ENCODE data around the gene EVI5L. TPM values are rescaled to one million over a fixed set of nuclear protein-coding genes. Genes with fewer than 3 reads are reported as not detected.

EVI5L gene
- total and polyA plus RNA-seq, 2 of the 4 experiments (the other 2 are of a cell fraction) = 12.7 to 14.6 TPM

DNA sequence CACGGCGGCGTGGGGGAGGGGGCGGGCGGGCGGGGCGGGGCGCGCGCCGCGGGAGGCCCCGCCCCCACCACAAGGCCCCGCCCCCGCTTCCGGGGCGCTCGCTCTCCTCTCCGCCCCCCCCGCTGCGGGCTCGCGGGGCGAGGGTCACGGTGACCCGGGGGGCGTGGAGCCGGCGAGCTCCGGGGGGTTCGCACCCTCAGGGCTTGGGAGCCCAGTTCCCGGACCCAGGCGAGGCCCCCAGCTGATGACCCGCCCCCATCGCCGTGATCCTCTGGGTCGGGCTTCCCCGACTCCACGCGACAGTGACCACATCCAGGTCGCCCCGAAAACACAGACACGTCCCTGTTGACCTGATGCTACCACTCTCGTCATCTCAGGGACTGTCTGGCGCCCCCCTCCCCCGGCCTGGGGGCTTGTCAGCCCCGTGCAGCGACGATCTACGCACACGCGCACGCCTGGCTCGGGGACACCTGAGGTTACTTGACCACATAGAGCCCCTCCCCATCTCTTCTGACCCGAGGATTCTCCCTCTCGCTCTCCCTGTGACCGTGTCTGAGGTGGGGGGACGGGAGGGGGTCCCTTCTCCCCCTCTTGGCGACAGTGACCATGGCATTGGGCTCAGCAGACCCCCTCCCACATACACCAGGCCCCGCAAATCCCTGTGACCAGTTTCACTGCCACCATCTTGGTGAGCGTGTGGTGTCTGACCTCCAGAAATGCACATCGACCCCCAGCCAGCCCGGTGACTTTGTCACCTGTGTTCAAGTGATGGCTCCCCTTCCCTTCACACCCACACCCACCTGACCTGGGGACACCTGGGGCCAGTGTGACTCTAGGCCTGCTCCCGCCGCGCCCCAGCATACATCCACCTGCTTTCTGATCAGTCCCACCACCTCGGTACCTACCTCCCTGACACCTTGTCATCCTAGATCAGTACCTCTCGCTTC is 74.3 kb downstream of the EVI5L start:
- Histone ChIP-seq H3K18ac (ENCODE audit: low read depth, low read length) (peak overlapping the region; percentile 48; the same call in 1 of the 2 replicates), H3K4me1 (ENCODE audit: control insufficient read depth, insufficient read depth, low read length) (peaks cover 10% of the 10 kb centered on the region), H4K8ac (ENCODE audit: low read depth in 2 of 2, low read length in 2 of 2) (peak overlapping the region; percentile 14 to 95; a peak in 3 of 4 replicates), H3K23ac (ENCODE audit: low read depth, low read length) (peak overlapping the region; percentile 8), H2BK15ac (ENCODE audit: low read depth, low read length) (no peak overlapping the region; the same call in 2 of the 3 replicates), H3K9me3 (ENCODE audit: control insufficient read depth, insufficient read depth, low read length) (no peaks in the 10 kb centered on the region), H2AK5ac (ENCODE audit: low read depth, low read length) (peak overlapping the region; percentile 96), H2AK9ac (replicated peaks; ENCODE audit: low read depth, low read length, poor library complexity) (peak overlapping the region; percentile 97), H3K4me2 (ENCODE audit: low read depth, low read length) (peak overlapping the region; percentile 96), H4K20me1 (ENCODE audit: insufficient read depth, low read length) (peaks cover 48% of the 10 kb centered on the region), H3K14ac (replicated peaks; ENCODE audit: low read depth, low read length) (peak overlapping the region; percentile 64), H3K9ac (ENCODE audit: low read depth, low read length) (peak overlapping the region; percentile 91), H4K91ac (ENCODE audit: insufficient read depth, low read depth, low read length) (peak overlapping the region; percentile 90), H3K56ac (ENCODE audit: extremely low read depth, insufficient read depth, low read length) (peak overlapping the region; percentile 52), H3K79me1 (ENCODE audit: low read depth in 1 of 2, low read length in 2 of 2) (peaks cover 14 to 49% of the 10 kb centered on the region in 2 experiments; a peak in 3 of 4 replicates), H3K36me3 (ENCODE audit: control insufficient read depth, insufficient read depth, low read length) (peaks cover 15% of the 10 kb centered on the region), H3K4ac (ENCODE audit: low read depth, low read length) (peak overlapping the region; percentile 84), H2BK20ac (ENCODE audit: low read depth, low read length) (no peak overlapping the region), H3K27ac (ENCODE audit: insufficient read depth, low read length) (peak overlapping the region; percentile 88), H3K4me3 (ENCODE audit: insufficient read depth, low read depth, low read length) (peak overlapping the region; percentile 66), H2BK5ac (ENCODE audit: low read depth, low read length, poor library complexity, severe bottlenecking) (peak overlapping the region; percentile 90), H3K27me3 (ENCODE audit: control insufficient read depth, insufficient read depth, low read length) (no peaks in the 10 kb centered on the region), H2BK120ac (ENCODE audit: low read depth, low read length) (peak overlapping the region; percentile 56; the same call in 1 of the 2 replicates), H4K5ac (ENCODE audit: low read depth, low read length) (peak overlapping the region; percentile 65), H3K9me1 (ENCODE audit: insufficient read depth, low read length) (peaks cover 11% of the 10 kb centered on the region), H2AFZ (replicated peaks; ENCODE audit: low read length, poor library complexity) (peak overlapping the region; percentile 100)
- dilution Hi-C loops (cut with HindIII; ENCODE audit: low sequenced_read_pairs, unreplicated experiment) (no loop called here), in situ Hi-C loops (cut with MboI; ENCODE audit: low sequenced_read_pairs) (no loop called here), intact Hi-C loops (cut with micrococcal nuclease) (no loop called here)
- TF ChIP-seq BHLHE40 (IDR thresholded peaks at IDR 0.05; ENCODE audit: low read depth, low read length) = 0 out of 2 replicates have a peak, but pooled peaks have one; percentile 28
- no peak for TF ChIP-seq POLR2A (IDR thresholded peaks at IDR 0.05; ENCODE audit: low read depth, low read length)
- no peak for TF ChIP-seq CHD1 (IDR thresholded peaks at IDR 0.05; ENCODE audit: low read depth, low read length)
- TF ChIP-seq MXI1 (IDR thresholded peaks at IDR 0.05; ENCODE audit: borderline replicate concordance, low read depth, low read length) = 0 out of 2 replicates have a peak, but pooled peaks have one; percentile 44
- TF ChIP-seq MAZ (IDR thresholded peaks at IDR 0.05; ENCODE audit: borderline replicate concordance, low read depth, low read length) = peak; percentile 58; the same call in 1 of the 2 replicates
- TF ChIP-seq MAFK (IDR thresholded peaks at IDR 0.05; ENCODE audit: low read depth, low read length) = no peak
- POLR2A ChIA-PET (ENCODE audit: unreplicated experiment) = interaction anchor here (0.5 to 1.6 kb wide), 4 partner anchors 10 to 466 kb away, joined by 3 to 14 read pairs (median 4); partner anchors contain the start of gene SNAPC2
- no TSS peak for BruUV-seq (replicated peaks)
- CTCF ChIA-PET = interaction anchor here (0.7 to 1.6 kb wide), 4 partner anchors 12 to 35 kb away, joined by 3 to 7 read pairs (median 6); partner anchors contain the start of genes LRRC8E and SNAPC2
- peak; percentile 66 for ATAC-seq (ENCODE audit: low read depth)
- DNase-seq = no peak
- 19% methylated on average over 13 of the region's 68 CpGs; no CpG with 5 or more reads in 1 of the 2 experiments for WGBS, 2 experiments (ENCODE audit: extremely low coverage in 2 of 2, insufficient read length in 1 of 2)
